ENCODE data around the gene PPP4R4.

Gene PPP4R4

GRCh38 chr14:94162466-94162865 lies 11.7 kb upstream of the PPP4R4 start:
- no peaks in the 10 kb centered on the region for H3K27me3 ChIP-seq (ENCODE audit: low read length)
- H3K36me3 ChIP-seq (ENCODE audit: low read length): no peaks in the 10 kb centered on the region
- no peak overlapping the region for H3K4me2 ChIP-seq (ENCODE audit: low read depth, low read length, poor library complexity, severe bottlenecking)
- H3K79me2 ChIP-seq (ENCODE audit: insufficient read depth, low read length): no peaks in the 10 kb centered on the region
- no peak overlapping the region for H3K27ac ChIP-seq (ENCODE audit: low read depth, low read length)
- no peak overlapping the region for H2AFZ ChIP-seq (ENCODE audit: low read depth, low read length, severe bottlenecking)
- H3F3A ChIP-seq (ENCODE audit: insufficient read depth): no peaks in the 10 kb centered on the region
- no peak for TF ChIP-seq EZH2phosphoT487 (conservative IDR thresholded peaks at IDR 0.05; ENCODE audit: low read length)
- TF ChIP-seq CTCF (IDR thresholded peaks at IDR 0.05; ENCODE audit: insufficient read depth, low read length, poor library complexity, severe bottlenecking): no peak
- no peak overlapping the region for H3K9ac ChIP-seq (ENCODE audit: low read length)
- no peaks in the 10 kb centered on the region for H3K9me2 ChIP-seq (replicated peaks; ENCODE audit: insufficient read depth, low read length)
- H3K4me3 ChIP-seq (ENCODE audit: insufficient read depth, low read length, poor library complexity, severe bottlenecking): no peak overlapping the region
- H4K20me1 ChIP-seq (ENCODE audit: low read depth, low read length): no peaks in the 10 kb centered on the region
- no peaks in the 10 kb centered on the region for H3K9me3 ChIP-seq (ENCODE audit: insufficient read depth, low read length)

- H3K9ac ChIP-seq (ENCODE audit: low read length): no peak overlapping the region
- H3K27ac ChIP-seq (ENCODE audit: low read depth, low read length): no peak overlapping the region
- H4K20me1 ChIP-seq (ENCODE audit: low read depth, low read length): no peaks in the 10 kb centered on the region
- H3K4me3 ChIP-seq (ENCODE audit: insufficient read depth, low read length, poor library complexity, severe bottlenecking): no peak overlapping the region
- H2AFZ ChIP-seq (ENCODE audit: low read depth, low read length, severe bottlenecking): no peak overlapping the region
- H3K36me3 ChIP-seq (ENCODE audit: low read length): no peaks in the 10 kb centered on the region
- TF ChIP-seq CTCF (IDR thresholded peaks at IDR 0.05; ENCODE audit: insufficient read depth, low read length, poor library complexity, severe bottlenecking): no peak
- TF ChIP-seq EZH2phosphoT487 (conservative IDR thresholded peaks at IDR 0.05; ENCODE audit: low read length): no peak
- no peaks in the 10 kb centered on the region for H3K79me2 ChIP-seq (ENCODE audit: insufficient read depth, low read length)
- no peaks in the 10 kb centered on the region for H3K27me3 ChIP-seq (ENCODE audit: low read length)
- H3K9me3 ChIP-seq (ENCODE audit: insufficient read depth, low read length): no peaks in the 10 kb centered on the region
- H3K4me2 ChIP-seq (ENCODE audit: low read depth, low read length, poor library complexity, severe bottlenecking): no peak overlapping the region
- no peaks in the 10 kb centered on the region for H3F3A ChIP-seq (ENCODE audit: insufficient read depth)
- H3K9me2 ChIP-seq (replicated peaks; ENCODE audit: insufficient read depth, low read length): no peaks in the 10 kb centered on the region
Observed at GRCh38 chr14:94163796-94164195, 10.3 kb upstream of the PPP4R4 start.

- no peak overlapping the region for H3K4me3 ChIP-seq (ENCODE audit: insufficient read depth, low read length, poor library complexity, severe bottlenecking)
- H3K4me2 ChIP-seq (ENCODE audit: low read depth, low read length, poor library complexity, severe bottlenecking): no peak overlapping the region
- no peaks in the 10 kb centered on the region for H4K20me1 ChIP-seq (ENCODE audit: low read depth, low read length)
- no peaks in the 10 kb centered on the region for H3F3A ChIP-seq (ENCODE audit: insufficient read depth)
- H3K9me3 ChIP-seq (ENCODE audit: insufficient read depth, low read length): no peaks in the 10 kb centered on the region
- H3K79me2 ChIP-seq (ENCODE audit: insufficient read depth, low read length): no peaks in the 10 kb centered on the region
- H3K9ac ChIP-seq (ENCODE audit: low read length): no peak overlapping the region
- H3K9me2 ChIP-seq (replicated peaks; ENCODE audit: insufficient read depth, low read length): no peaks in the 10 kb centered on the region
- no peaks in the 10 kb centered on the region for H3K27me3 ChIP-seq (ENCODE audit: low read length)
- no peak for TF ChIP-seq CTCF (IDR thresholded peaks at IDR 0.05; ENCODE audit: insufficient read depth, low read length, poor library complexity, severe bottlenecking)
- TF ChIP-seq EZH2phosphoT487 (conservative IDR thresholded peaks at IDR 0.05; ENCODE audit: low read length): no peak
- H3K27ac ChIP-seq (ENCODE audit: low read depth, low read length): no peak overlapping the region
- H2AFZ ChIP-seq (ENCODE audit: low read depth, low read length, severe bottlenecking): no peak overlapping the region
- no peaks in the 10 kb centered on the region for H3K36me3 ChIP-seq (ENCODE audit: low read length)
Observed at GRCh38 chr14:94164685-94165431, 9.3 kb upstream of the PPP4R4 start.
